GM04504 (cell line): ENCODE data around the gene PASK.

Experiments used
- DNase-seq: peaks from one replicate; pipeline ENCODE4 v3.0.0-alpha.2; 2012; ENCODE audit warnings: low read depth

Gene PASK

GRCh38 chr2:241065355-241065803 lies 83.9 kb downstream of the PASK start:
- DNase-seq: no peak

- DNase-seq: no peak
Observed at GRCh38 chr2:241064802-241065354, 84.4 kb downstream of the PASK start.

- DNase-seq: no peak
Observed at GRCh38 chr2:241064008-241064801, 85.1 kb downstream of the PASK start.

- DNase-seq: no peak
Observed at GRCh38 chr2:241063587-241063986, 85.7 kb downstream of the PASK start.

- no peak for DNase-seq
Observed at GRCh38 chr2:241063093-241063551, 86.2 kb downstream of the PASK start.

GRCh38 chr2:241062389-241063092 lies 86.7 kb downstream of the PASK start:
- no peak for DNase-seq

GRCh38 chr2:241061275-241061674 lies 88.0 kb downstream of the PASK start:
- DNase-seq: no peak
